Embryonic facial prominence (tissue), 1 donor: Measurements from ENCODE around the gene CHMP4A.

ENCODE experiments used
- DNase-seq: peaks from one replicate; pipeline ENCODE4 v3.0.0-alpha.2; 2016; ENCODE audit errors: extremely low spot score

Gene CHMP4A, protein sequence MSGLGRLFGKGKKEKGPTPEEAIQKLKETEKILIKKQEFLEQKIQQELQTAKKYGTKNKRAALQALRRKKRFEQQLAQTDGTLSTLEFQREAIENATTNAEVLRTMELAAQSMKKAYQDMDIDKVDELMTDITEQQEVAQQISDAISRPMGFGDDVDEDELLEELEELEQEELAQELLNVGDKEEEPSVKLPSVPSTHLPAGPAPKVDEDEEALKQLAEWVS

DNA sequence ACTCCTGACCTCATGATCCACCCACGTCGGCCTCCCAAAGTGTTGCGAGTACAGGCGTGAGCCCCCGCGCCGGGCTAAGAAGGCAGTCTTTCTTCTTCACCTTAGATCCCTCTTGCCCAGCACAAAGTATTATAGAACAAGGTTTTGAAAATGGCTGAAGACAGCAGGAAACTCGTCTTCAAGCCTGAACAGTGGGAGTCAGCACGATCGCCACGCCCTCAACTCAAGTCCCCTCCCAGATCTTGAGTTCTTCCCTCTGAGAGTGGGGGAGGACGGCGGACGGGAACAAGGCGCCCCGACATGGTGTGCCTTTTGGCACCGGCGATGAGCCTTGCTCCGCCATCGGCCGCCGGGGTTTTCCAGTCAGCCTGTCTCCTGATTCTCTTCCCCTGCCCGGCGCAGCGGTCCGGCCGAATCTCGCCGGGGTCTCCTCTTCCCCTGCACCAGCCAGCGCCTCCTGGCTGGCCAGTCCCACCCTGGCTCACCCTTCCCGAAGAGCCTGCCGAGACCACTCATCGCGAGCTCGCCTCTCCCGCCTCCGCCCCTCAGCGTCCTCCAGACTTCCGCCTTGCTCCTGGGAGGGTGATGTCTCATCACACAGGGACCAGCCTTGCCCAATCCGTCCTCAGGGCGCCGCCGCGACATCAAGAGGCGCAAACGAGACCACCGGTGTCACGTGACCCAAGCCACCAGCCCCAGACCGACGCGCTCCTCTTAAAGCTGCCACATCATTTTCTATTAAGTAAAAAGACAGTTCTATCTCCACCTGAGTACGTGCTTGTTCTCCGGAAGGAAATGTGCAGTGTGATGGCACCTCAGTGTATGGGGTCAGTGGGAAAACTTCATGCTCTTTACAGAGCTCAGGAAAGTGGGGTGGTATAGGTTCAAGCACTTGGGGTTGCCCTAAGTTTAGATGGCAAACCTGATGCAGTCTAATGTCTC lies at the start of gene CHMP4A:
Gene CHMP4A (minus strand): TSS at position 565 of the 942 bp plus-strand sequence. CDS start 49 bp downstream, at position 516.
- DNase-seq = peak; percentile 94

DNA sequence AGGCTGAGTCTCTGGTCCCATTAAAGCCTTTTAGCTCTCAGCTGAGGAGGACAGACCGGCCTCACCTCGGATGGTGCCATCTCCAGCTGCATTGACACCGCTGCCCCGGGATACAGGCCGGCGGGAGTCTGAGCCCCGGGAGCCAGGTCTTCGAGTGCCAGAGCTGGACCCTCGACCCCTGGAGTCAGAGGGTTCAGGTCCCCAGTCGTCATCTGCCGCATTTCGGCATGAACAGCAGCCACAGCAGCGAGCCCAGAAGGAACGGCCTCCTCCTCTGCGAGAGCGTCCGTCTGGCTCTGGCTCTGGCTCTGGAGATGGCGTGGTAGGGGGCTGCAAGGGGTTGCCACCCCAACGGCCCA lies 48.7 kb upstream of the CHMP4A start:
- no peak for DNase-seq

DNA sequence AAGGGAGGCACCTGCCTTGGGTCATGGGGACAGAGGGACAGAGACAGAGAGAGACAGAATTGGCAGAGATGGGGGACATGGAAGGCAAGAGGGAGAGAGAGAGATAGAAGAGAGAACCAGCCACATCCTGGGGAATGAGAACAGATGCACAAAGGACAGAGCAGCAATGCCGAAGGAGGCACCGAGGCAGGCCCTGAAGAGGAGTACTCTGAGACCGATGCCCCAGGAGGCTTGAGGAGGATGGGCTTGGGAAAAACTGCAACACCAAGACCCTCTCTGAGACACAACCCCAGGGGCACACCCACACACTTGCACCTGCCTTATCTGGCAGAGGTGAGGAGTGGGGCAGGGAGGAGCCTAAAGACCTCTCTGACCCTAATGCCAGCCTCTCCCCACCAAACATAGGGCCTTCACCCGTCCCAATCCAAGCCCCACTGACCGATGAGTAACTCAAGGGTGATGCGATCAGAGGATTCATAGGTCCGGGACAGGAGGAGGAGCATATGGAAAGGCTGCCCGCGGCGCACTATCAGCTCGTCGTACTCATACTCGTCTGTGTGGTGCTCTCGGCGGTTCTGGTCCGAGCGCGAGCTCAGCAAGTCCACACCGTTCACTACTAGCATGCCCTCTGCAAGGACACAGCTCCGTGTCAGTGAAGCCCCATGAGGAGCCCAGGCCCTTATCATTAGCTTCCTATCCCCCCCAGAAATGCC lies 48.1 kb upstream of the CHMP4A start:
- DNase-seq = no peak

DNA sequence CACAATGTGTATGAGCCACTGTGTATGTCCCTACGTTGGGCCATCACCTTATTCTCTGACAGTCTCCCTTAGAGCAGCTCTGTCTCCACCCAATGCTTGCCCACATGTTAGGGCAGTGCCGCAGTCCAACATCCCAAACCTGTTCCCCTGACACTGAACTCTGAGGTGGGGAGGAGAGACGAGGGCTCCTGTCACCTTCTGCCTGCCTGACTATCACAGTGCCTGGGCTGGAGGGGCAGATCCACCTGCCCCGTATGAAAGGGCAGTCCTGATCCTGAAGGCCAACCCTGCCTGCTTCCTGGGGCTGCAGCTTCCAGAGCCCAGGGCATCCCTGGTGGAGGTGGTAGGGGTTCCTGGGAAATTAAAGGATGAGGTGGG lies 47.5 kb upstream of the CHMP4A start:
- no peak for DNase-seq

DNA sequence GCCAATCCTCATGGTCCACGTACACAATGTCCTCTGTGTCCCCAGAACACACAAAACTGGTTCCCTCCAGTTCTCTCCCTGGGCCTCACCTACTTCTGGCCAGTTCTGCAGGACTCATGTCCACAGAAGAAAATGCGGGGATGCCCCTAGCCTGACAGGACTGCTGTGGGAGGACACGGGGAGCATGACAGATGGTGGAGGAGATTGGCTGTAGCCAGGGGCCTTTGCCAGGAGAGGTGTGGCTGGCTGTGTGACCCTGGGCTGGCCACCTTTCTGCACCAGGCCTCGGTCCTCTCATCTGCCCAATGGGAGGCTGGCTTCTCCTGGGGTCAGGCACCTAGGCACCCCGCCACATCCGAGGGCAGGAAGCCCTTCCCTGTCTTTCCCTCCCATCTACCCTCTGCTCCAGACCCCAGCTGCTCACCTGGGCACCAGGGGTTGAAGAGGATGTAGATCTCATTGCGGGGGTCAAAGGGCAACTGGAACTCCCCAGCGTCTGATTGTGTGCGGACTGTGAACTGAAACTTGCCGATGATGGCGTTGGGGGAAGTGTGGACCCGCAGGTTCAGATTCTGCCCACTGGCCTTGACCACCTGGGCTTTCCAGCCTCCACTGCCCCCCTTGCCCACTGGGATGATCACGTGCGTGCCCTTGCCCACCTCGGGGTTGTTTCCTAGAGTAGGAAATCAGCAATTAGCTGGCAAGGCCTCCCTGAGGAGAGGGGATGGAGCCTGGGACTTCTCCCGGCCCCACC lies 46.9 kb upstream of the CHMP4A start:
- no peak for DNase-seq

DNA sequence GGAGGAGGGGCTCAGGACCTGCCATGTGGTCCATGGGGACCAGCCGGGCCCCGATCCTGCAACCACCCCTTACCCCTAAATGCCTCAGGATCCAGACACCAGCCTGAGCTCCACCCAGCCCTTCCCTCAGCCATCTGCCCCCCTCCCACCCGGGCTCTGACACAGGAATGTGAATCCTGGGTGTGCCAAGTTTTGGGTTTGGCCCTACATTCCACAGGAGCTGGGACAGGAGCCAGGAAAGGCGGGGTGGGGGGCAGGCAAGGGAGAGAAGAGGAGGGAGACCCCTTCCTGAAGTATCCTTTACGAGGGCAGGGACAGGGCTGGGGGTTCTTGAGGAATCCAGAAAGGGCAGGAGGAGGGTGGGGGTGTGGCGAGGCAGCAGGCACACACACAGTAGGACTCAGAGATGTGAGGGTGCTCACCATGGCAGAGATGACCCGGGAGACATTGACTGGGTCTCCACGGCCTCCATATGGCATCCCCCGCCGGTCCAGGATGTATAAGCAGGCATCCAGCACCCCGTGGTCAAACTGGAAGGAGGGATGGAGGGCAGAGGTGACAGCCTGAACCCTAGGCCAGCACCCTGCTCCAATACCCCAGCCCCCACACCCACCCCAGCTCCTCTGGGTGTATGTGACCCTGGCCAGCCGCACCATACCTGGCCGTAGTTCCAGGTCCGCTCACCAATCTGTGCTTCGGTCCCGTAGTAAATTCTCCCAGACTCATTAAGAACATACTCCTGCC lies 46.2 kb upstream of the CHMP4A start:
- peak; percentile 58 for DNase-seq

DNA sequence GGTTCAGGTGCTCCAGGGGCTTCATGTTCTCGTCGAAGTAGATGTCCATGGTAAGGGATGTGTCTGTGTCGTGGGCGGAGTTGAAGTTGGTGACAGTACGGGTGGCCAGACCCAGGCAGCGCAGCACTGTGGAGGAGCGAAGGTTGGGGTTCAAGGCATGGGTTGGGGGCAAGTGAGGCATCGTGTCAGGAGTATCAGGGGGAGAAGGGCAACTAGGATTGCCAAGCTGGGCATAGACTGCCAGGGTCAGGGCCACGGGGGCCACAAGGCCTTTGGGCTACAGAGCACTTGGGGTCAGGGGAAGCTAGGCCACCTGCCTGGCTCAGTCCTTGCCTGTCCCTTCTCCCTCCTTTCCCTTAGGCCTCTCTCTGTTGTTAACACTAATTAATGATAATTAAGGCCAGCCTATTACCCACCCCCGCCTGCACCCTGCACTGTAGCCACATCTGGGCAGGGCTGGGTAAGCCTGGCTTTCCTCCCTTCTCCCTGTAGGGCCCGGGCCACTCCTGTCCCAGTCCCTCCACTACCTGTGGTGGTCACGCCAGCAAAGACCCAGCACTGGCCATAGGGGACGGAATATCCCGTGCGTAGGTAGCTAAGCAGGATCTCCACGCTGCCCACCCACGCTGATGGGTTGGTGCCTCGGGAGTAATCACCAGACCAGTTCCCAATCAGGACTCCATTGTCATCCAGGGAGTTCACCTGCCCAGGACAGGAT lies 45.4 kb upstream of the CHMP4A start:
- DNase-seq = no peak

DNA sequence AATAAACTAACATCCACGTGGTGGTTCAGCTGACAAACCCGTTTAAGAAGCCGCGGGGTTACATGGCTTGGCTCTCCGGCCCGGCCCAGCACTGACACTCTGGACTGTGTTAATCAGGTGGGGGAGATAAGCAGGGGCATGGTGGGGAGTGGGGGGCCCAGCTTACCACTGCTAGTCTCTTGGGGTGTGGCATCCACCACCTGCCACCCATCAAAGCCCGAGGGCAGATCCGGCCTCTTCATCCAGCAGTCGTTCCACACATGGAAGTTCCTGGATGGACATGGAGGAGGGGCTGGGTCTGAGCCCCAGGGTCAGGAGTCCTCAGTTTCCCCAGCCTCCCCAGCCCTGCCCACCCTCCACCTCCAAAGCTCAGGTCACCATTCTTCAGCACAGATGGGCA lies 44.8 kb upstream of the CHMP4A start:
- no peak for DNase-seq

DNA sequence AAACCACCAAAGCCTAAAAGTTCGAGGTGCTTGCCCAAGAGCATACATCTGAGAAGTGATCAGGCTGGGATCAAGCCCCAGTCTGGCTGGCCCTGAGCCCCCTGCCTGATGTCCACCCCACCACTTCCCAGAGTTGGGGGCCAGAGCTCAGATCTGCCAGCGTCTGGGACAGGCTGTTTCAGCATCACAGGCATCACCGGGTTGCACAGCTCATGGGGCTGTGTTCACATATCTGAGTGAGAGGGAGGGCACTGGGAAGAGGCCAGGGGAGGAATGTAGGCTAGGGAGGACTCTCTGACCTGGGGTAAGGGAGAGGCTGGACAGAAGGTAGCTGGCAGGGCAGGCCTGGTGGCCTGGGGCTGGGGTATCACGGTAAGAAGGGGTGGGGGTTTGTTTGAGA lies 43.7 kb upstream of the CHMP4A start:
- no peak for DNase-seq

DNA sequence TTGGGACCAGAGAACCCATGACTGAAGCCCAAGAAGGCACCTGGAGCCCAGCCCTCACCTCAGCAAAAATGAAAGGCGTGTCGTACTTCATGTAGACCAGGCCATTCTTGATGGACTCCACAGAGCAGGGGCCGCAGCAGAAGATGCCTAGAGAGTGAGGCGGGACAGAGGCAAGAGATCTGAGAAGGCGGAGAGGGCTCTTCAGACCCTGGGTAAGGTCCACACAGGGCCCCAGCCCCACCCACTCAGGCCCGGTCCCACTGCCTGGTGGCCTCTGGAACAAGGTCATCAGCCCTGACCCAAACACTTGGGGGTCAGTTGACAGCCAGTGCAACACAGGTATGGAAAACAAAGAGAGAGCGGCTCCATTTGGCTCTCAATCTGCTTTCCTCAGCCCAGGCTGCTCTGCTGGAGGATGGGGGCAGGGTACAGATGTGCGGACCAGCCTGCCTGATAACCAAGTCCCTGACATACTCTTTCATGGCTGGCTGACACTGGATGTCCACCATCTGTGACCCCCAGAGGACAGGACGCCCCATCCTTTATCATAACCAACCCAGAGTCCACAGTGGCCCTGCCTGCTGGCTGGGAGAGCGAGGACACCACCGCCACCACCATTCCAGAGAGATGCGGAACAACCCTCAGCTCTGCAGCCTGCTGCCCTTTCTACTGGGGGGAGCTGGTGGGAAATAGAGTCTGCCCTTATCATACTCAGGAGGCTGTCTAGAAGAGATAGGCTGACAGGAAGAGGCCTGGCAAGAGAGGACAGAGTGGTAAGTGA lies 42.8 kb upstream of the CHMP4A start:
- DNase-seq = no peak

DNA sequence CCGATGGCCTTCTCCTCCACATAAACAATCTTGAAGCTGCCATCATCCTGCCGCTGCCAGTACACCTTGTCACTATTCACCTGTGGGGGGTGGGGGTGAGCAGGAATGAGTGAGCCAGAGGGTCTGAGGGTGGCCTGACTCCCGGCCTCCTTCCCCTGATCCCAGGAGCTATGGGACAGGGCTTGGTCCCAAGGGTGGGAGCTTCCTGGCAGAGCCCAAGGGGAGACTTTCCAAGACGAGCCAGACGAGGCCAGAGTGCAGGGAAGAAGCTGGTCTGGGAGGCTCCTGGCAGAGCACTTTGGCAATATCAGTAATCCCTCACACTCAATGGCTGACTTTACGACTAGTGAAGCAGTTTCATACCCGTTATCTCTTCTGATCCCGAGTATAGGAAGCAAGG lies 42.1 kb upstream of the CHMP4A start:
- DNase-seq = no peak

DNA sequence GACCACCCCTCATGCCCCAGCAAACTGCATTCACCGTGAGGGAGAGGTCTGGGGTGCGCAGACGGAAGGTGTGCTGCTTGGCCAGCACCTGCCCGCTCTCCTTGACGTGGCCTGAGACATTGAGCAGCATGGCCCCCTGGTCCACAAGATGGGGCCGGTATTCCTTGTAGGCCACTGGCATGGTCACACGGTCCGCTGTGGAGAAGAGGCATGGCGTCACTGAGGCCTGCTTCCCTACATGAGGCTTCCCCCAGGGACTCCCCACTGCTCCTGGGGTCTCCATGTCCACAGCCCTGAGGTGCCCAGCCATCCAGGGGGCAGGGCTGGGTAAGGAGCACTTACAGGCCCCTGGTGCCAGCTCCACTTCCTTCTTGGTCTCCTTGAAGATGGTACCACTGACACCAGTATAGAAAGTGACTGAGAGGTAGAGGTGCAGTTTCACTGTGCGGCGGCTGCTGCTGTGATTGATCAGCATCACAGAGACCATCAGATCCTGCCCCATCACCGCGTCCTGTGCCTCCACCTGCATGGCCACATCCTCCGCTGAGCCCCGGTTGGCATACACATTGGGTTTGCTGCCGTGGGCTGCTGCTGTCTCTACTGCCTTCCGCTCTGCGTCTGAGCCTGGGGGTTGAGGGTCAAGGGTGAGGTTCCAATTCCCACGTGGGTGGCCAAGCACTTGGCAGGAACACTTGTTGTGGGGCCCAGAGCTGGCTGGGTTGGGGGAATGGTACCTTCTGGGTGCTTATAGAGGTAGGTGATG lies 41.5 kb upstream of the CHMP4A start:
- DNase-seq = no peak

DNA sequence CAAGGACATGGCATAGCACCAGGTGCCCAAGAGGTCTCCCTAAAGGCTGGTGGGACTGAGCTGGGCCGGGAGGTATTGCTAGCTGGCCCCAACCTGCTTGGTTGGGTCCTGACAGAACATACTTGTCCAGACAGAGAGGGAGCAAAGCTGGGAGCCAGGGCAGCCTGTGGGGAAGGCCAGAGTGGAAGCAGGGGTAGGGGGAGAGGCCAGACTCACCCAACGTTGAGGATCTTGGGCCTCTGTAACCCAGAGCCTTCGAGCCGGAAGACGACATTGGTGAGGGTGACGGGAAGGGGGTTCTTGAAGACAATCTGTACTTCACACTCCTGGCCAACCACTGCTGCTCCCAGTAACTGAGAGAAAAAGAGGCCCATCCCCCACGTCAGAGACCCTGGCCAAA lies 40.6 kb upstream of the CHMP4A start:
- DNase-seq = no peak

DNA sequence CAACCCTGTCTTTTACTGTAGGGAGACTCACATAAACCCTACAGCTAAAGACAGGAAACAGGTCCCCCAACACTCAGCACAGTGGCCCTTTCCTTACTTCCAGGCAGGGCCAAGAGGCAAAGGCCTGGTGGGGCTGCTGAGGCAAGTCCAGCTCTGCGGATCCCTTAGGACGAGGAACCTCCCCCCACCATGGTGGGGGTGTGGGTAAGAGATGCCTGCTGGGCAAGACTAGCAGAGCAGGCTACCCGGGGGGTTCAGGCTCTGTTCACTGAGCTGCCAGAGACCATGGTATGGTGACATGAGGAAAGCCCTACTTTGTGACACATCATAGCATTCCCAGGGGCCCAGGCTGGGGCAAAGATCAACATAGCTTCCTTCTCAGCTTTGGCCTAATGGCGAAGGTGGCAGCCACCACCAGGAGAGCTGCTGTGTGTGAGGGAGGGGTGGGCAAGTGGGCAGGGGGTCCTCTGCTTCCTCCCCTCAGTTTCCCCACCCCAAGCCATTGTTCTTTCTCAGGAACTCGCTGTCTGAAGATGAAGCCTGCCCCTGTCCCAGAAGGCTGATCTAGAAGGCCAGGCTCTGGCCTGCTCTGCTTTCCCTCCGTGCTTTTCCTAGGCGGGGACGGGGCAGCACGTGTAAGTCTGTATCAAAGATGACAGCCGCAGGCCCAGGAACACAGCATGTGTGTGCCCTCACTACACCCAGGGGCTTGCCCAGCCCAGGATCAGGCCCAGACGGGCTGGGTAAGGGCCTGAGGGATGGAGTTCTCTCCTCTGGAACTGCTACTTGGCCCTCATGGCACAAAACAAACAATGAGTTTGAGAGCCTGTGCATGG lies 39.2 kb upstream of the CHMP4A start:
- no peak for DNase-seq

DNA sequence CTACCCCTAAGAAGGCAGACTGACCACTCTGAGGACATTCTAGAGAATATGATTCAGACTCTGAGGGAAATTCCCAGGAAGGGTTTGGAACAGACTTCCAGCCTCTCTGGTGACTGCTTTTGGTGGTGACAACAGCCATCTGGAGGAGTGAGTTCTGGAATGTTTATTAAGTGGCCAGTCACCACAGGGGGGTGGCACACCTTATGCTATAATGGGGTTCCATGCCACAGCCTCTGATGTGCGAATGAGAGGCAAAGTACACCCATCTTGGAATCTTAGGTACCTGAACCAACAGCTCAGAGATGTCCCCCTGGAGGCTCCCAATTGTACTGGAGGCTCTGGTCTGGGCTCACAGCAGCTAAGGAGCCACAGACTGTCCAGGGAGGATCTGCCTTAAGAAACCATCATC lies 38.6 kb upstream of the CHMP4A start:
- no peak for DNase-seq

DNA sequence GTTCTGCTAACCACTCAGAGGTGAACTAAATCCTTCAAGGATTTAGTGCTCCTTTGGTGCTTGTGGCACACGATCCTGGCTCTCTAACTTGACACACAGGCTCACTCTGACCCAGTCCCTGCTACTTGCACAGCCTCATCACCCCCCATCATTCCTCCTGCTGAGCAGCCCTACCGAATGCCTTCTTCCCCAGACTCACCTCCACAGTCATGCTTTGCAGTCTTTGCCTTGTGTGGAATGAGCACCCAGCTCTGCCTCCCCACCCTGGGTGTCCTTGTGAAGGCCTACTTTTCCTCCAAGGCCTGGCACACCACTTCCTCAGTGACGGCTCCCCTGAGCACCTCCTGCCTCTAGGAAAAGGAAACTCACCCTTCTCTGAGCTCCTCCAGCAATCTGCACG lies 37.1 kb upstream of the CHMP4A start:
- DNase-seq = no peak

DNA sequence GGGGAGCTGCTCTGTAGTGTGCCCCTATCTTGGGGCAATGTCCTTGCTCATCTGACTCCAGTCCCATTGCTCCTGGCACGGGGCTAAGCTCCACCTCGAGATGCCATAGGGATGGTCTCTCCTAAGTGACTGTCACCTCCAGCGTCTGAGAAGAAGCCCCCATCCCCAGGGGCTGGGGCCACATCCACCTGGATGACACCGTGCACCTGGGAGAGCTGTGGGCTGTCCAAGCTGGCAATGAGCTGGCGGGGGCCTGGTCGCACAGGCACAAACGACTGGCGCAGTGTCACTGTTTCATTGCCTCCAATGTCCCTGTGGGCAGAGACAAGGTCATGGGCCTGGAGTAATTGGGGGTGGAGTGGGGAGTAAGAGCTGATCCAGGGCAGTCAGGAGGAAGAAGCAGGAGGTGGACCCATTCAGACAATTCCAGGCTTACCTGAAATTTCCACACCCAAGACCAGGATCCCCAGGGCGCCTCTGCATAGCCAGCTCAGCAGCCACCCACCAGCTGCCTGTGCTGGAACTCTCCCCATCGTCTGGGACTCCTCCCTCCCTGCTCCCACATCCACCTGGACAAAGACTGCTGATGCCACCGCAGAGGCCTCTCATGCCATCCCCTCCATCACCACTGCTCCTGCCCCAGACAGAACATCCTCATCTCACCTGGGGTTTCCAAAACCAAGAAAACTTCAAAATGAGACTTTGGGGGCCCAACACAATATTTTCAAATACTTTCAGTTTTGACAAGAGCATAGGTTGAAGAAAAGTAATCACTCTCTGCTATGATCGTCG lies 36.1 kb upstream of the CHMP4A start:
- no peak for DNase-seq
